GM19240 (cell line): Measurements from ENCODE around the gene NKX2-1.
"Not testable (repeated sequence)": the region's sequence is repeated elsewhere in the genome, so short reads cannot be mapped to it uniquely, and the experiment has no call there.

Experiments used
- DNase-seq: peaks from one replicate; pipeline ENCODE4 v3.0.0; 2011; ENCODE audit warnings: low spot score; ENCODE audit not compliant: insufficient read length

Gene NKX2-1

GRCh38 chr14:36505892-36506731, 13.9 kb downstream of the NKX2-1 start:
- no peak for DNase-seq

GRCh38 chr14:36505181-36505815, 14.7 kb downstream of the NKX2-1 start:
- DNase-seq, result no peak

GRCh38 chr14:36504771-36505175, 15.3 kb downstream of the NKX2-1 start:
- no peak for DNase-seq

- no peak for DNase-seq
Measured at GRCh38 chr14:36503771-36504741, 16.0 kb downstream of the NKX2-1 start.

GRCh38 chr14:36502558-36503508, 17.2 kb downstream of the NKX2-1 start:
- no peak for DNase-seq

GRCh38 chr14:36498938-36499337, 21.1 kb downstream of the NKX2-1 start:
- DNase-seq, result no peak

- no peak for DNase-seq
Measured at GRCh38 chr14:36496346-36496745, 23.7 kb downstream of the NKX2-1 start.

GRCh38 chr14:36495666-36496065, 24.4 kb downstream of the NKX2-1 start:
- no peak for DNase-seq

GRCh38 chr14:36493761-36494160, 26.3 kb downstream of the NKX2-1 start:
- no peak for DNase-seq

- DNase-seq, result no peak
Measured at GRCh38 chr14:36485773-36486172, 34.3 kb downstream of the NKX2-1 start.

GRCh38 chr14:36479344-36479743, 40.7 kb downstream of the NKX2-1 start:
- no peak for DNase-seq

GRCh38 chr14:36478782-36479181, 41.2 kb downstream of the NKX2-1 start:
- no peak for DNase-seq

GRCh38 chr14:36477266-36477665, 42.8 kb downstream of the NKX2-1 start:
- DNase-seq, result no peak

- not testable (repeated sequence) for DNase-seq
Measured at GRCh38 chr14:36476061-36476460, 44.0 kb downstream of the NKX2-1 start.

- no peak for DNase-seq
Measured at GRCh38 chr14:36474593-36474992, 45.4 kb downstream of the NKX2-1 start.

GRCh38 chr14:36471431-36471830, 48.6 kb downstream of the NKX2-1 start:
- no peak for DNase-seq

- no peak for DNase-seq
Measured at GRCh38 chr14:36467332-36467731, 52.7 kb downstream of the NKX2-1 start.
